ENCODE data around the gene TMEM132D. TPM values are rescaled to one million over a fixed set of nuclear protein-coding genes. Genes with fewer than 3 reads are reported as not detected.

The TMEM132D gene
- total and polyA plus RNA-seq, 4 donors = 0.06 to 0.20 (median 0.13) TPM

DNA sequence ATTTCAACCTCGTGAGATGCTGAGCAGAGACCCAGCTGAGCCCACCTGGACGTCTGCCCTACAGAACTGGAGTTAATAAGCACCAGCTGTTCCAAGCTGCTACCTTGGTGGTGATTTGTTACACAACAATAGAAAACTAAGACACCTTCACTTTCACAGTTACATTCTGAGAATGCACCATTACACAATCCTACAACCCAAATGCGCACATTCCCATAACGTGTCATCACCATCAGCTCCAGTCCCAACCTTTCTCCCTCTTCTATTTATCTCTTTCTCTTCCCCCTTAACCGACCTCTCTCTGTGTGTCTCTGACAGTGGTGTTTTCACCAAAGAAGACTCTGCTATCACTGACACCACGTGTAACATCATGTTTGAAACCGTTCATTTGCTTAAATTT, 91.9 kb downstream of the TMEM132D start:
- H3K36me3 ChIP-seq (ENCODE audit: control insufficient read depth in 4 of 4, insufficient read depth in 4 of 4, low read length in 4 of 4) = no peaks in the 10 kb centered on the region
- no peaks in the 10 kb centered on the region for H3K4me1 ChIP-seq (ENCODE audit: control insufficient read depth in 5 of 5, insufficient read depth in 5 of 5, low read length in 5 of 5)
- H3K27me3 ChIP-seq (ENCODE audit: control insufficient read depth in 3 of 3, insufficient read depth in 3 of 3, low read length in 2 of 3) = no peaks in the 10 kb centered on the region
- no peak for ATAC-seq (ENCODE audit: insufficient read depth, low FRiP score)
- no peak for DNase-seq
- 74 to 82% methylated on average over 7 of the region's 7 CpGs for WGBS, 2 donors
- H3K9me3 ChIP-seq (ENCODE audit: control insufficient read depth in 4 of 4, insufficient read depth in 3 of 4, low read length in 3 of 4) = peaks cover 0 to 3% (median 0%) of the 10 kb centered on the region in 4 donors
- H3K27ac ChIP-seq (ENCODE audit: low read depth in 1 of 2, low read length in 1 of 2) = no peak overlapping the region
- no peak overlapping the region for H3K9ac ChIP-seq (ENCODE audit: insufficient read depth in 1 of 2, low read length in 2 of 2)
- H3K4me3 ChIP-seq = no peak overlapping the region
- TF ChIP-seq, protein P1, sequence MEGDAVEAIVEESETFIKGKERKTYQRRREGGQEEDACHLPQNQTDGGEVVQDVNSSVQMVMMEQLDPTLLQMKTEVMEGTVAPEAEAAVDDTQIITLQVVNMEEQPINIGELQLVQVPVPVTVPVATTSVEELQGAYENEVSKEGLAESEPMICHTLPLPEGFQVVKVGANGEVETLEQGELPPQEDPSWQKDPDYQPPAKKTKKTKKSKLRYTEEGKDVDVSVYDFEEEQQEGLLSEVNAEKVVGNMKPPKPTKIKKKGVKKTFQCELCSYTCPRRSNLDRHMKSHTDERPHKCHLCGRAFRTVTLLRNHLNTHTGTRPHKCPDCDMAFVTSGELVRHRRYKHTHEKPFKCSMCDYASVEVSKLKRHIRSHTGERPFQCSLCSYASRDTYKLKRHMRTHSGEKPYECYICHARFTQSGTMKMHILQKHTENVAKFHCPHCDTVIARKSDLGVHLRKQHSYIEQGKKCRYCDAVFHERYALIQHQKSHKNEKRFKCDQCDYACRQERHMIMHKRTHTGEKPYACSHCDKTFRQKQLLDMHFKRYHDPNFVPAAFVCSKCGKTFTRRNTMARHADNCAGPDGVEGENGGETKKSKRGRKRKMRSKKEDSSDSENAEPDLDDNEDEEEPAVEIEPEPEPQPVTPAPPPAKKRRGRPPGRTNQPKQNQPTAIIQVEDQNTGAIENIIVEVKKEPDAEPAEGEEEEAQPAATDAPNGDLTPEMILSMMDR (IDR thresholded peaks at IDR 0.05; ENCODE audit: control extremely low read depth, extremely low read depth) = no peak

DNA sequence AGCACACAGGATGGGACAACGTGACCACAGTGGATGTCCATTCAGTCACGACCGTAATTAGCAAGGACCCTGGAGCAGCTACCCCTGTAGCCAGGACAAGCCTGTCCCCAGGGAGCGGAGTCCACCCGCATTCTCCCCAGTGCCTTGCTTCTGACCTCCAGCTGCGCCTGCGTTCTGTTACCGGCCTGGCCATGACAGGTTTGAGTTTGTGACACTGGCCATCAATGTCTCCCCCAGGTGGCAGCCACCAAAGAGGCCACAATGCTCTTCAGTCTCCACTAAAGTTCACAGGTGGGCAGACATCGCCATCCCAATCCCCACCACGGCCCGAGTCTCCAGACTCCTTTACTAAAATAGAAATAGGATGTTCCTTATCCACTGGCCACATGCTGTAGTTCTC, 96.7 kb downstream of the TMEM132D start:
- DNase-seq (no peak), ATAC-seq (ENCODE audit: insufficient read depth, low FRiP score) (no peak)
- no peak overlapping the region for H3K27ac ChIP-seq (ENCODE audit: low read depth in 1 of 2, low read length in 1 of 2)
- no peaks in the 10 kb centered on the region for H3K27me3 ChIP-seq (ENCODE audit: control insufficient read depth in 3 of 3, insufficient read depth in 3 of 3, low read length in 2 of 3)
- H3K36me3 ChIP-seq (ENCODE audit: control insufficient read depth in 4 of 4, insufficient read depth in 4 of 4, low read length in 4 of 4) = no peaks in the 10 kb centered on the region
- H3K9me3 ChIP-seq (ENCODE audit: control insufficient read depth in 4 of 4, insufficient read depth in 3 of 4, low read length in 3 of 4) = peaks cover 0 to 3% (median 0%) of the 10 kb centered on the region in 4 donors
- 88 to 90% methylated on average over 11 of the region's 11 CpGs for WGBS, 2 donors
- TF ChIP-seq, protein P1 (IDR thresholded peaks at IDR 0.05; ENCODE audit: control extremely low read depth, extremely low read depth) = no peak
- no peaks in the 10 kb centered on the region for H3K4me1 ChIP-seq (ENCODE audit: control insufficient read depth in 5 of 5, insufficient read depth in 5 of 5, low read length in 5 of 5)
- no peak overlapping the region for H3K4me3 ChIP-seq
- no peak overlapping the region for H3K9ac ChIP-seq (ENCODE audit: insufficient read depth in 1 of 2, low read length in 2 of 2)

DNA sequence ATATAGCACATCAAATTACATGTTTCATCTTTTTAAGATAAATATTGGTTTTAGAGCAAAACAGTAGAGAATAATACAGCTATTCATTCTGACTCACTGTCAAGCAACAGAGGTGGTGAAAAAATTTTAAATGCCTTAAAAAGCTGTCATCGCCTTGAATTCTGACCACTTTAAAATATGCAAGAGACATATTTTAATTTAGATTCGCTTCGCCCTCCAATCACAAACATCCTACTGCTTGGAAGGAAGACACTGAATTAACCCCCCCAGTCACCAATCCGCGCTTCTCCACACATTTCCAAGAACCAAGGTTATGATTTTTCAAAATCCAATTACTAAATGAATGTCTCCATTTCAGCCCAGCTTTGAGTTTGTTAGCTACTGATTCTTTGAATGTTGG, 112.4 kb downstream of the TMEM132D start:
- whole genome bisulfite sequencing, 2 donors = 93 to 94% methylated on average over 5 of the region's 5 CpGs
- TF ChIP-seq, protein P1 (IDR thresholded peaks at IDR 0.05; ENCODE audit: control extremely low read depth, extremely low read depth) = no peak
- H3K27me3 ChIP-seq (ENCODE audit: control insufficient read depth in 3 of 3, insufficient read depth in 3 of 3, low read length in 2 of 3) = no peaks in the 10 kb centered on the region

DNA sequence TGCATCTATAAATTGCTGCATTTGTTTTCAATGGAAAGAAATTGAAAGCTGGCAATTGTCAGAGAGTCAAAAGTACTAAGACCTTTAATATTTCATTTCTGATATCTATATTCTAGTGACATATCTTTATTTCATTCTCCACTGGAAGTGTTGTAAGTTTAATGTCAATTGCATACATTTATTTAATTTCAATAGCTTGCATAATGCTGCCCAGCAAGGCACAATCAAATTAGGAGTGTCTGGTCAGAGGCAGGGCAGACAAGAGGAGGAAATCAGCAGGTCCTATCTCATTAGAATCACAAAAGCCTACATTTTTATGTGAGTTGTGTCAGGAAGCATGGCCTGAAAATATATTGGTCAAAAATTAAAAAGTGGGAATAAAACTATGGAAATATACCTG, 112.9 kb downstream of the TMEM132D start:
- DNase-seq (no peak), ATAC-seq (ENCODE audit: insufficient read depth, low FRiP score) (no peak)
- no peaks in the 10 kb centered on the region for H3K27me3 ChIP-seq (ENCODE audit: control insufficient read depth in 3 of 3, insufficient read depth in 3 of 3, low read length in 2 of 3)

More for the DNA sequence above, 112.4 kb downstream of the TMEM132D start:
- no peaks in the 10 kb centered on the region for H3K36me3 ChIP-seq (ENCODE audit: control insufficient read depth in 4 of 4, insufficient read depth in 4 of 4, low read length in 4 of 4)
- no peaks in the 10 kb centered on the region for H3K4me1 ChIP-seq (ENCODE audit: control insufficient read depth in 5 of 5, insufficient read depth in 5 of 5, low read length in 5 of 5)
- DNase-seq (no peak), ATAC-seq (ENCODE audit: insufficient read depth, low FRiP score) (no peak)
- H3K4me3 ChIP-seq = no peak overlapping the region
- H3K9me3 ChIP-seq (ENCODE audit: control insufficient read depth in 4 of 4, insufficient read depth in 3 of 4, low read length in 3 of 4) = no peaks in the 10 kb centered on the region
- no peak overlapping the region for H3K27ac ChIP-seq (ENCODE audit: low read depth in 1 of 2, low read length in 1 of 2)
- H3K9ac ChIP-seq (ENCODE audit: insufficient read depth in 1 of 2, low read length in 2 of 2) = no peak overlapping the region

More for the DNA sequence above, 112.9 kb downstream of the TMEM132D start:
- Histone ChIP-seq H3K36me3 (ENCODE audit: control insufficient read depth in 4 of 4, insufficient read depth in 4 of 4, low read length in 4 of 4) (no peaks in the 10 kb centered on the region), H3K9me3 (ENCODE audit: control insufficient read depth in 4 of 4, insufficient read depth in 3 of 4, low read length in 3 of 4) (no peaks in the 10 kb centered on the region), H3K27ac (ENCODE audit: low read depth in 1 of 2, low read length in 1 of 2) (no peak overlapping the region), H3K4me1 (ENCODE audit: control insufficient read depth in 5 of 5, insufficient read depth in 5 of 5, low read length in 5 of 5) (no peaks in the 10 kb centered on the region), H3K4me3 (no peak overlapping the region), H3K9ac (ENCODE audit: insufficient read depth in 1 of 2, low read length in 2 of 2) (no peak overlapping the region)
- TF ChIP-seq, protein P1 (IDR thresholded peaks at IDR 0.05; ENCODE audit: control extremely low read depth, extremely low read depth) = no peak
